Measurements from ENCODE around the gene HCAR3. TPM values are rescaled to one million over a fixed set of nuclear protein-coding genes. Genes with fewer than 3 reads are reported as not detected.

Gene HCAR3
- total and polyA plus RNA-seq, 2 of the 13 experiments (the other 11 are each of a cell fraction or from before 2014, with no cell fraction given) = 0.11 to 12.8 TPM

GRCh38 chr12:122730215-122731014 lies 13.8 kb upstream of the HCAR3 start, which contains the start of gene HCAR1 (continued):
- TF ChIP-seq DDIT3 (CRISPR knock-in tag; IDR thresholded peaks at IDR 0.05) = no peak
- no peak for TF ChIP-seq AHR (CRISPR knock-in tag; IDR thresholded peaks at IDR 0.05)
- TF ChIP-seq NR2F1 (CRISPR knock-in tag; IDR thresholded peaks at IDR 0.05) = no peak
- 0 out of 2 replicates have a peak, but pooled peaks have one; percentile 27 for TF ChIP-seq TFDP2 (CRISPR knock-in tag; IDR thresholded peaks at IDR 0.05)
- TF ChIP-seq ZEB1 (IDR thresholded peaks at IDR 0.05; ENCODE audit: insufficient replicate concordance, low read depth) = no peak
- no peak for TF ChIP-seq EZH2 (conservative IDR thresholded peaks at IDR 0.05; ENCODE audit: low read depth, low read length)
- TF ChIP-seq ZNF788 (CRISPR knock-in tag; IDR thresholded peaks at IDR 0.05; ENCODE audit: borderline replicate concordance) = no peak
- TF ChIP-seq POLR2AphosphoS2 (IDR thresholded peaks at IDR 0.05; ENCODE audit: low read depth, low read length) = no peak
- no peak for TF ChIP-seq PHB2 (IDR thresholded peaks at IDR 0.05; ENCODE audit: partially characterized antibody)
- TF ChIP-seq TRIM24 (CRISPR knock-in tag; IDR thresholded peaks at IDR 0.05) = no peak
- no peak for TF ChIP-seq RFX1 (IDR thresholded peaks at IDR 0.05)
- peak; percentile 33; the same call in 1 of the 2 replicates for TF ChIP-seq ERF (CRISPR knock-in tag; IDR thresholded peaks at IDR 0.05)
- TF ChIP-seq RNF2 (conservative IDR thresholded peaks at IDR 0.05; ENCODE audit: low read depth) = no peak
- TF ChIP-seq ZNF496 (CRISPR knock-in tag; IDR thresholded peaks at IDR 0.05; ENCODE audit: insufficient replicate concordance) = no peak
- no peak for TF ChIP-seq ATF4 (CRISPR knock-in tag; IDR thresholded peaks at IDR 0.05)
- no peak for TF ChIP-seq ZBTB44 (CRISPR knock-in tag; IDR thresholded peaks at IDR 0.05)
- 0 out of 2 replicates have a peak, but pooled peaks have one; percentile 54 for TF ChIP-seq PHF21A (CRISPR knock-in tag; IDR thresholded peaks at IDR 0.05)
- TF ChIP-seq ZKSCAN1 (IDR thresholded peaks at IDR 0.05; ENCODE audit: low read length) = no peak
- no peak for TF ChIP-seq CENPT (CRISPR knock-in tag; IDR thresholded peaks at IDR 0.05; ENCODE audit: low read depth)
- TF ChIP-seq ZNF205 (CRISPR knock-in tag; IDR thresholded peaks at IDR 0.05) = peak; percentile 92; the same call in 1 of the 2 replicates
- no peak for TF ChIP-seq ZNF557 (CRISPR knock-in tag; IDR thresholded peaks at IDR 0.05)
- TF ChIP-seq THAP9 (CRISPR knock-in tag; IDR thresholded peaks at IDR 0.05; ENCODE audit: borderline replicate concordance) = peak; percentile 24; the same call in 1 of the 2 replicates
- no peak for TF ChIP-seq ZNF432 (CRISPR knock-in tag; IDR thresholded peaks at IDR 0.05; ENCODE audit: borderline replicate concordance)
- no peak for TF ChIP-seq CEBPB (IDR thresholded peaks at IDR 0.05; ENCODE audit: borderline replicate concordance, low read depth, low read length)
